ENCODE measurements around the gene GTF2H2C.
"Not testable (repeated sequence)": the region's sequence is repeated elsewhere in the genome, so short reads cannot be mapped to it uniquely, and the experiment has no call there.

GTF2H2C gene

DNA sequence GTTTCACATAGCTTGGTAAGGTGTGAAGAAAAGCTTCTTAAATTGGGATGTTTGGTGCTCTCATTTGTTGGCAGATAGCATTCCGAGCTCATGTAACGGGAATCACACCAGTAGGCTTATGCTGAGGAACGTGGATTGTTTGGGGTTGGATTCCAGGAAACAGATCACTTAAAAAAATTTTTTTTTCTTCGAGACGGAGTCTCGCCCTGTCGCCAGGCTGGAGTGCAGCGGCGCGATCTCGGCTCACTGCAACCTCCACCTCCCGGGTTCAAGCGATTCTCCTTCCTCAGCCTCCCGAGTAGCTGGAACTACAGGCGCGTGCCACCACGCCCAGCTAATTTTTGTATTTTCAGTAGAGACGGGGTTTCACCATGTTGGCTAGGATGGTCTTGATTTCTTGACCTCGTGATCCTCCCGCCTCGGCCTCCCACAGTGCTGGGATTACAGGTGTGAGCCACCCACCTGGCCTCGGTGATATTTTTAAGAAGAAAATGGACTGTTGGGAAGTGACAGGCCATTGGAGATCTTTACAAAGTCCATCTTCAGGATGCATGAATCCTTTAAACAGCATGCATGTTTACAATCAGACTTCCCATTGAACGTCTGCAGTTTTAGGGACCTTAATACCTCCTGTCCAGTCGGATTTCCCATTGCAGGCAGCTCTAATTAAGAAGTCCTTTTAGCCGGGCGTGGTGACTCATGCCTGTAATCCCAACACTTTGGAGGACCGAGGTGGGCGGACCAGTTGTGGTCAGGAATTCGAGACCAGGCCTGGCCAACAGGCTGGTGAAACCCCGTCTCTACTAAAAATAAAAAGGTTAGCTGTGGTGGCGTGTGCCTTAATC, 818 bp downstream of the GTF2H2C start:
- not testable (repeated sequence) for DNase-seq (ENCODE audit: extremely low read depth in 1 of 2, low read depth in 1 of 2)

DNA sequence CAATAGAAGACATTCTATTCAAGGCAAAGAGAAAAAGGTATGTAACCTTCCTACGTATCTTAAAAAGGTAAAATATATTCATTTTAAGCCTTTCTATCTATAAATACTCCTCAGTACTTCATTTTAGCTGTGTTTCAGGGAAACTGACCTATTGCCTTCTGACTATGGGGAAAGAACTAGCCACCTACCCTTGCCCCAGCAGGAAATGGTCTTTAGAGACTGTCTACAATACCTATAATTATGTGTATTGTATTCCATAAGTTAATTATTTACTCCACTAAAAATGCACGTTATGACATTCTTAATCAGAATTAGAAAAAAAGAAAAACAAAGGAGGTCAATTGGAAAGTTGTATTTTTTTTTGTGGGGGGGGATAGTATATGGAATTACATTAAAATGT, 6.2 kb downstream of the GTF2H2C start:
- not testable (repeated sequence) for DNase-seq (ENCODE audit: extremely low read depth in 1 of 2, low read depth in 1 of 2)

DNA sequence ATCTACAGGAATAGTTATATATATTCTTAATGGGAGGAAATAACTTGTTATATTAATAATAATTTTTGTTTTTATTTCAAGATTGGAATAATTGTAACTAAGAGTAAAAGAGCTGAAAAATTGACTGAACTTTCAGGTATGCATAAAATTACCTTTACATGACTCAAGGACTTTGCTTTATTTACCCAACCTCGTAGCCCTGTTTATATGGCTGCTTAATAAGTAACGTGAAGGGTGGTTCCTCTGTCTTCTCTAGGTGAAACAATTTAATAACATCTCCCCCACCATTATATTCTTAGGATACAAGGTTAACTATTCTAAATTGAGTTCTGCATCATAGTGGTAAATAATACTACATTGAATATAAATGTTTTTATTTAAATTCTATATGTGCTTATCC, 8.1 kb downstream of the GTF2H2C start:
- not testable (repeated sequence) for DNase-seq (ENCODE audit: extremely low read depth in 1 of 2, low read depth in 1 of 2)

DNA sequence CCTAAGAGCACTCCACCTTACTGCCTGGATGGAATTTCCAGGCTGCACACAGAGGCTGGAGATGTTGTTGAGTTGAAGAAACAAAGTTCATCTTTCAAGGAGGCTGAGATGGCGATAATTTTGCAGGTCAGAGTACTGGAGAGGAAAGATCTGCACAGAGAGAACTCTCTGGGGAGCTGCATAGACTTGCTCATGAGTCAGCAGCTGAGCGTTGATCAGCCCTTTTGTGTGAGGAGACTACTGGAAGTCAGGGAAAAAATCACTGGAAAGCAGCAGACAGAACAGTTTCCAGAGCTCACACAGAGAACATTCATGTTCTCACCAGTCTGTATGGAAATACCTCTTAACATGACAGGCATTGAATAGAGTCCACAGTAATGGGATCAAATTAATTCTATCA, 23.4 kb downstream of the GTF2H2C start:
- not testable (repeated sequence) for DNase-seq (ENCODE audit: extremely low read depth in 1 of 2, low read depth in 1 of 2)

DNA sequence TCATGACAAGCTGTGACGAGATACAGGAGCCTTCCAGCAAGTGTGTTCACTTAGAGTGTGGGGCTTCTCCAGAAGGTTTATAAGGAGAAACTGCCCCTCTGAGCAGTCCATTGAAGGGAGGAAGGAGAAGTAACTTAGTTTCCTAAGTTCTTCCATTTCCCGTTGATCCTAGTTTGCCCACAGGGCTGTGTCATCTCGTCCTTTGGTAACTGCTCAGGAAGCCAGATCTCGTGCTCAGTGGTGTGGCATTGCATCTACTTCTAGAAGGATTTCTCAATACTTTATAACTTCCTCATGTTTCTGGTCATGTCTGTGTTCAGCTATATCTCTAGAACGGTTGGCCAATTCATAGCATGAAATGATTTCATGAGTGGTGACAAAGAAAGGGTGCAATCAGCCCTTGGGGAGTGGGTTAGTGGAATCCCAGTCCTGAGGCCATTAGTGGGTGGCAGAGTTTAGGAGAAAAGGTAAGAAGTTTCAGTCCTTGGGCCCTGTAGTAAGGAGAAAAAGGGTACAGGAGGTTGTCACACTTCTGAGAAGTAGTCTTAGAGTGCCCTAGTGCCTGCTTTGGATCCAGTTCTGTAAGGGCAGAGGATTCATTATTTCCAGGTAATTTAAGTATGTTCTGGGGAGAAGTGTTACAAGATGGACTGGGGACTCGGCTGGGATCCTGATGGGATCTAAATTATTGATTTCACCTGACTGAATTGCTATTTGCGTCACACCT, 36.3 kb downstream of the GTF2H2C start:
- DNase-seq (ENCODE audit: extremely low read depth in 1 of 2, low read depth in 1 of 2): not testable (repeated sequence)

DNA sequence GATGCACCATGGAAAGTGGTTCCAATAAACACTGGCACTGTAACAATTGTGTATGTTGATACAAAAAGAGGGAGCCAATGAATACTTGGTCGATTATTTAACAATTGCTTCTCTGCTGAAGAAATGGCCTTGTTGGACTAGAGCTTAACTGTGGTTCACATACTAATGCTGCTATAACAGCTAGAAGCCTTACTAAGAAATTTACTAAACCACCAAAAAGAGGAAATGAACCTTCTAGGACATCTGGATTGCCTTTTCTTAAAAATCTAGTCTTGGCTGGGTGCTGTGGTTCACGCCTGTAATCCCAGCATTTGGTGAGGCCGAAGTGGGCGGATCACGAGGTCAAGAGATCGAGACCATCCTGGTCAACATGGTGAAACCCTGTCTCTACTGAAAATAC, 42.0 kb downstream of the GTF2H2C start:
- not testable (repeated sequence) for DNase-seq (ENCODE audit: extremely low read depth in 1 of 2, low read depth in 1 of 2)

DNA sequence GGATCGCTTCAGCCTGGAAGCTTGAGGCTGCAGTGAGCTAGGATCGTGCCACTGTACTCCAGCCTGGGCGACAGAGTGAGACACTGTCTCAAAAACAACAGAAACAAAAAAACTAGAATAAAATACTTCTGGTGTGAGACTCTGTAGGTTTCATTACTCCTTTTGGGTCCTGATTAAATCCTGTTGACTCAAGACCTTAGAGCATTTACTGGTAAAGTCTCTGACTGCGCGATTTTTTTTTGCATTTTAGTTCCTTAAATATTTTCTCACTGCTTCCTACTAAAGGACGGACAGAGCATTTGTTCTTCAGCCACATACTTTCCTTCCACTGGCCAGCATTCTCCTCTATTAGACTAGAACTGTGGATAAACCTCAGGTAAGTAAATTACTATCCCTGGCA, 46.8 kb downstream of the GTF2H2C start:
- DNase-seq (ENCODE audit: extremely low read depth in 1 of 2, low read depth in 1 of 2): not testable (repeated sequence)

DNA sequence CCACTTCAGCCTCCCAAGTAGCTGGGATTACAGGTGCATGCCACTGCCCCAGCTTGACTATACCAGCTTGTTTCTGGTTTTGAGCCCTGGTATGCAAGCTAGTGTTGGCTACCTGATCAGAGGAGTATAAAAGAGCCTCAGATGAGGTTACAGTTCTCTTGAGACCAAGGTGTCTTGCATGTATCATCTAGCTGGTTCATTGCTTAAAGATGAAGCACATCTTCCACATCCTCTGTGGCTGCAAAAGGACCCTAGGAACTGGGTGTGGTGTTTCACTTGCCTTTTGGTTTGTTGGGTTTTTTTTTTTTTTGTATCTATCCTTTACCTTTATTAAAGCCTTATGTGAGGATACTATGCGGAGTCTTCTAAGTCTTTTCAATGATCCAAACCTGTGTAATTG, 47.8 kb downstream of the GTF2H2C start:
- DNase-seq (ENCODE audit: extremely low read depth in 1 of 2, low read depth in 1 of 2): not testable (repeated sequence)

DNA sequence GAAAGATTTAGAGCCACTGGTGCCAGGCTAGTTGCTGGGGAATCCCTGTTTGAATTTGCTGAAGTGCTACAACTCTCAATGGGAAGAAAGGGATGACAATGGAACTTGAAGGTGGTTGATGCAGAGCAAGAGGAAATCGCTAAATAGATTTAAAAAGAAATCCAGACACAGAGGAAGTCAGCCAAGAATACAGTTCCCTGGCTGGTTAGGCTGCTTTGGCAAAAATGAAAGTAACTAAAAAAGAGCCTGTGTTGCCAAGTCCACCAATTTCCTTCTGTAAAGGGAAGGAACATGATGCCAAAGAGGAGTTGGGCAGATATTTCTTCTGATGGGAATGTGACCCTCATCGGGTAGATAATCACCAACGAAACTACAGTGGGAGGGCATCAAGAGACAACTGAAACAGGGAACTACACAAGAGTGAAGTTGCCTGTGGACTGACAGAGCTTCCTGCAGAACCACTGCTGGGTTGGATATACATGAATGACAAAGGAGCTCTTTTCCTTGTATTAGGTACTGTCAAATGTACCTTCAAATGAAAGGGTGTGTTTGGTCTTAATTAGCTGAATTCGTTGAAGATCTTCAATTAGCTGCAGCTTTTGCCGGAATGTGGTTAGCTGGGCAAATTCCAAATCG, 49.0 kb downstream of the GTF2H2C start:
- not testable (repeated sequence) for DNase-seq (ENCODE audit: extremely low read depth in 1 of 2, low read depth in 1 of 2)

DNA sequence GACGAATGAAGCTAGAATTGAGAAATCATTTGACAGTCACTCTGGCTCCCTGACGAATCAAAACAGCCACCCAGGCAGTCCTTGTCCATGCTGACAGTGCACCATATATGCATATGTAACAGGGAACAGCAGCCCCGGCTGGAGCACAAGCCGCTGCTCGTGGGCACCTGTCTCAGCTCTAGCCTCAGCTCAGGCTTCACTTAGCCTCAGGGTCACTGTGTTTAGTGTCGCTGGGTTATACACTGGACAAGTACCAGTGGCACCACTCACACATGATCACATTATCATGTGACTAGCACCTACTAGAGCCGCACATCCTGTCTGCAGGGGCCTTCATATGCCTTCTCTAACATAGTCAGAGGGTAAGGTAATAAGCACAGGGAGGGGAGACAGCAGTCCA, 54.9 kb downstream of the GTF2H2C start:
- DNase-seq (ENCODE audit: extremely low read depth in 1 of 2, low read depth in 1 of 2): not testable (repeated sequence)

DNA sequence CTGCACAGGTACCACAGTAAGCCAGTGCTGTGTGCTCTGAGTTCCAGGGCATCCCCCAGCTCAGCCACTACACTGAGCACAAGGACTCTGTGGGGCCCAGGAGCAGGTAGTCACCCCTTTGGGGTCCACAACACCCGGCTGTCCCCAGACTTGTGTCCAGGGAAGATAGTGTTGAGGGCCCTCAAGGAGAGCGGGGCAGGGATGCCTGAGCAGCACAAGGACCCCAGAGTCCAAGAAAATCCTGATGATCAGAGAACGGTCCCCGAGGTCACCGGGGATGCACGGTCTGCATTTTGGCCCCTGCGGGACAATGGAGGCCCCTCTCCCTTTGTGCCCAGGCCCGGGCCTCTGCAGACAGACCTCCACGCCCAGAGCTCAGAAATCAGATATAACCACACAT, 71.9 kb downstream of the GTF2H2C start:
- DNase-seq (ENCODE audit: extremely low read depth in 1 of 2, low read depth in 1 of 2): not testable (repeated sequence)
